Measurements from ENCODE around the gene TKTL2. TPM values are rescaled to one million over a fixed set of nuclear protein-coding genes. Genes with fewer than 3 reads are reported as not detected.

Gene TKTL2
- polyA plus RNA-seq (2012; ENCODE audit: insufficient read depth, insufficient read length, low read depth) = not detected

GRCh38 chr4:163473576-163473975, at the start of gene TKTL2:
Gene TKTL2 (minus strand): TSS chr4:163473754. CDS start chr4:163473734, 20 bp downstream.
- no peak for DNase-seq
- TF ChIP-seq, protein P1, sequence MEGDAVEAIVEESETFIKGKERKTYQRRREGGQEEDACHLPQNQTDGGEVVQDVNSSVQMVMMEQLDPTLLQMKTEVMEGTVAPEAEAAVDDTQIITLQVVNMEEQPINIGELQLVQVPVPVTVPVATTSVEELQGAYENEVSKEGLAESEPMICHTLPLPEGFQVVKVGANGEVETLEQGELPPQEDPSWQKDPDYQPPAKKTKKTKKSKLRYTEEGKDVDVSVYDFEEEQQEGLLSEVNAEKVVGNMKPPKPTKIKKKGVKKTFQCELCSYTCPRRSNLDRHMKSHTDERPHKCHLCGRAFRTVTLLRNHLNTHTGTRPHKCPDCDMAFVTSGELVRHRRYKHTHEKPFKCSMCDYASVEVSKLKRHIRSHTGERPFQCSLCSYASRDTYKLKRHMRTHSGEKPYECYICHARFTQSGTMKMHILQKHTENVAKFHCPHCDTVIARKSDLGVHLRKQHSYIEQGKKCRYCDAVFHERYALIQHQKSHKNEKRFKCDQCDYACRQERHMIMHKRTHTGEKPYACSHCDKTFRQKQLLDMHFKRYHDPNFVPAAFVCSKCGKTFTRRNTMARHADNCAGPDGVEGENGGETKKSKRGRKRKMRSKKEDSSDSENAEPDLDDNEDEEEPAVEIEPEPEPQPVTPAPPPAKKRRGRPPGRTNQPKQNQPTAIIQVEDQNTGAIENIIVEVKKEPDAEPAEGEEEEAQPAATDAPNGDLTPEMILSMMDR (IDR thresholded peaks at IDR 0.05; ENCODE audit: low read depth, low read length) = no peak
- Histone ChIP-seq H3K4me3 (ENCODE audit: low read depth, low read length) (no peak within 1 kb of the TSS), H3K36me3 (no peaks in the 10 kb centered on the region), H3K27me3 (peaks cover 7% of the 10 kb centered on the region), H3K9me3 (no peaks in the 10 kb centered on the region), H3K4me1 (no peaks in the 10 kb centered on the region)

GRCh38 chr4:163515198-163515597, 41.6 kb upstream of the TKTL2 start:
- TF ChIP-seq, protein P1 (IDR thresholded peaks at IDR 0.05; ENCODE audit: low read depth, low read length) = no peak
- Histone ChIP-seq H3K36me3 (peaks cover 74% of the 10 kb centered on the region), H3K27me3 (no peaks in the 10 kb centered on the region), H3K4me1 (no peaks in the 10 kb centered on the region), H3K4me3 (ENCODE audit: low read depth, low read length) (no peak overlapping the region), H3K9me3 (no peaks in the 10 kb centered on the region)
- DNase-seq = no peak

- DNase-seq = no peak
- Histone ChIP-seq H3K27me3 (no peaks in the 10 kb centered on the region), H3K9me3 (no peaks in the 10 kb centered on the region), H3K36me3 (peaks cover 45% of the 10 kb centered on the region), H3K4me1 (no peaks in the 10 kb centered on the region; the same call in 1 of the 2 replicates), H3K4me3 (ENCODE audit: low read depth, low read length) (no peak overlapping the region)
- TF ChIP-seq, protein P1 (IDR thresholded peaks at IDR 0.05; ENCODE audit: low read depth, low read length) = no peak
Measured at GRCh38 chr4:163505374-163505773, 31.8 kb upstream of the TKTL2 start.

DNA sequence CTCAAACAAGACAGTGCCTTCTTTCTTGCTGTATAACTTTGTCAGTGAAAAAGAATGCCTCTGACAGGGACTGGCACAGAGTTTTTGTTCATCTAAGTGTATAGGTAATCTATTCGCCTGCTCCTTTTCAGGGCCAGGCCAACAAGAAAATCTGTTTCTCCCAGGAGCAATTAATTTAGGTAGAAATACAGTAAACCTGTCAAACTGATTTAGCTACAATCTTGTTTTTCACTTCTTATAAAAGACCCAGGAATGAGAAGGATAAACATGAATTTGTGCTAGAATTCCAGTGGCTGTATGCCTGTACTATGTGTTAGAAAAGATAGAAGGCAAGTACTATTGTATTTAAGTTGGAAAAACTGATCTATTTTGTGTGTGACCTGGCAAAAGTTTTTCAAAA, 27.0 kb upstream of the TKTL2 start:
- no peak overlapping the region for H3K4me3 ChIP-seq (ENCODE audit: low read depth, low read length)
- no peak for DNase-seq
- no peaks in the 10 kb centered on the region for H3K9me3 ChIP-seq
- H3K36me3 ChIP-seq = peaks cover 16% of the 10 kb centered on the region; the same call in 1 of the 2 replicates
- H3K27me3 ChIP-seq = no peaks in the 10 kb centered on the region
- TF ChIP-seq, protein P1 (IDR thresholded peaks at IDR 0.05; ENCODE audit: low read depth, low read length) = no peak
- no peaks in the 10 kb centered on the region; the same call in 1 of the 2 replicates for H3K4me1 ChIP-seq

DNA sequence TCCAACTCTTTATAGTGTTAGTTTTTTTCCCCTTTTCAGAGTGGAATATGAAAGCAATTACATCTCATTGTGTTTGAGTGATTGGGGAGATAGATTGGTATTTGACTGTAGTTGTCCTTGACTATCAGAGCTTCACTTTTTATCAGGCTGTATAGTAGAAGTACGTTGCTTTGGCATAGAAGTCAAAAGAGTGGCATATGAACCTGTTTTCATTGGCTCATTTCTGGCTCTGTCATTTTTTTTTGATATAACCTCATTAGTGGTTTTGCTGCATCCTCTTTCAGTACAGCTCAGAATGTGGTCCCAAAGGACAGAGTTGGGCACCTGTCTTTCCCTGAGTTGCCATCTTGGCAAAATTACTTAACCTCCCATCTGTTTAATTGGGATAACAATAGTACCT, 22.3 kb upstream of the TKTL2 start:
- TF ChIP-seq, protein P1 (IDR thresholded peaks at IDR 0.05; ENCODE audit: low read depth, low read length) = no peak

DNA sequence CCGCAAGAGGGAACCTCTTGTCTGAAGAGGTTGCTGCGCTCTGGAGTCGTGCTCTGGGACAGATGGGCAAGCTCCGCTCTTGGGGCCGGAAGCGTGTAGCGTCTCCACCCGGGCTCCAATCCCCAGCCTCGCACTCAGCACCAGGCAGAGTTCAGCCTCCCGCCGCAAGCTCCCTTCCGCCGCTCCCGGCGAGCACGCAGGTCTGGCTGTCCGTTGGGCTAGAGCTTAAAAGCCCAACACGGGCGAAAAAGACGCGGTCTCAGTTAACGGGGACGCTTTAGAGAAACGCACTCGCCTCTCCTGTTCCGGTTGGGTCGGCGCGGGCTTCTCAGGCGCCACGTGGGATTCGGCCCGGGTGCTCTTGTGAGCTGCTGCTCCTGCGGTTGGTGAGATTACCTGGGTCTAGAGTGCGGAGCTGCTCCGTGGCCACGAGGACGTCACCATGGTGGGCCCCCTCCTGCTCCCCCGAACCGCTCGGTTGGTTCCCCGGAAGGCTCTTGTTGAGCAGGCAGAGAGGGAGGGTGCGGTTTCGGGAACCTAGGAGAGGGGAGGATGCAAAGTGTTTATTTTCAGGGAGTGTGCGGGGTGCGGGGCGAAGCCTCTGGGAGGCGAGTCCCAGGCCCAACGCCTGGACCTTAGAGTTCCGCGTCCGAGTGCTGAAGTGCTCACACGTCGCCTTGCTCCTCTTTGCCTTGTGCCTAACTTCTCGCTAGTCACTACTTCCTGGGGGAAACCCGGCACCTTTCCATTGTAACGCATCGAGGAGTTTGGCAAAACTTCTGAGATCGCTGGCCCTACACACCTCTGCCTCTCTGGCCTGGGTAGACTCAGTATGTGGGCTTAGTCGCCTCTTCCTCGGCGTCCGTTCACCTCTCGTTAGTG, 21.0 kb upstream of the TKTL2 start, which contains the start of gene TMA16:
TMA16 (plus strand) TSS at position 331 of the 882 bp plus-strand sequence; CDS start at position 443, 112 bp downstream.
- TF ChIP-seq, protein P1 (IDR thresholded peaks at IDR 0.05; ENCODE audit: low read depth, low read length) = no peak
- Histone ChIP-seq H3K4me1 (no peaks in the 10 kb centered on the region), H3K36me3 (0 out of 2 replicates have a peak, but pooled peaks cover 6% of the 10 kb centered on the region), H3K27me3 (peaks cover 5% of the 10 kb centered on the region; the same call in 1 of the 2 replicates), H3K9me3 (no peaks in the 10 kb centered on the region), H3K4me3 (ENCODE audit: low read depth, low read length) (peak within 1 kb of the TSS; percentile 82)
- peak; percentile 94 for DNase-seq

More for the DNA sequence above, 22.3 kb upstream of the TKTL2 start:
- H3K9me3 ChIP-seq = no peaks in the 10 kb centered on the region
- peaks cover 10% of the 10 kb centered on the region; the same call in 1 of the 2 replicates for H3K36me3 ChIP-seq
- H3K4me3 ChIP-seq (ENCODE audit: low read depth, low read length) = peak overlapping the region; percentile 82
- no peak for DNase-seq
- no peaks in the 10 kb centered on the region for H3K4me1 ChIP-seq
- no peaks in the 10 kb centered on the region for H3K27me3 ChIP-seq

All from BE2C (cell line).